Breast epithelium (tissue), 3 donors: ENCODE measurements around the gene SMAD6.
"Not testable (repeated sequence)": the region's sequence is repeated elsewhere in the genome, so short reads cannot be mapped to it uniquely, and the experiment has no call there.

Source experiments
- POLR2AphosphoS5 ChIP-seq, 3 donors: sonication (generic); formaldehyde crosslinking; IDR thresholded peaks; one replicate each; pipeline ENCODE4 v1.6.1; 2017; ENCODE audit warnings: antibody characterized with exemption in 3 of 3
- TF ChIP-seq, protein P1 (sequence below), 3 donors: fragments of 450-650 bp; IDR thresholded peaks; one replicate each; pipeline ENCODE4 v1.5.1; 2016 to 2017; ENCODE audit warnings: antibody characterized with exemption in 3 of 3, mild to moderate bottlenecking in 3 of 3, moderate library complexity in 3 of 3

- TF ChIP-seq, protein P1, sequence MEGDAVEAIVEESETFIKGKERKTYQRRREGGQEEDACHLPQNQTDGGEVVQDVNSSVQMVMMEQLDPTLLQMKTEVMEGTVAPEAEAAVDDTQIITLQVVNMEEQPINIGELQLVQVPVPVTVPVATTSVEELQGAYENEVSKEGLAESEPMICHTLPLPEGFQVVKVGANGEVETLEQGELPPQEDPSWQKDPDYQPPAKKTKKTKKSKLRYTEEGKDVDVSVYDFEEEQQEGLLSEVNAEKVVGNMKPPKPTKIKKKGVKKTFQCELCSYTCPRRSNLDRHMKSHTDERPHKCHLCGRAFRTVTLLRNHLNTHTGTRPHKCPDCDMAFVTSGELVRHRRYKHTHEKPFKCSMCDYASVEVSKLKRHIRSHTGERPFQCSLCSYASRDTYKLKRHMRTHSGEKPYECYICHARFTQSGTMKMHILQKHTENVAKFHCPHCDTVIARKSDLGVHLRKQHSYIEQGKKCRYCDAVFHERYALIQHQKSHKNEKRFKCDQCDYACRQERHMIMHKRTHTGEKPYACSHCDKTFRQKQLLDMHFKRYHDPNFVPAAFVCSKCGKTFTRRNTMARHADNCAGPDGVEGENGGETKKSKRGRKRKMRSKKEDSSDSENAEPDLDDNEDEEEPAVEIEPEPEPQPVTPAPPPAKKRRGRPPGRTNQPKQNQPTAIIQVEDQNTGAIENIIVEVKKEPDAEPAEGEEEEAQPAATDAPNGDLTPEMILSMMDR (IDR thresholded peaks at IDR 0.05): not testable (repeated sequence)
- not testable (repeated sequence) for TF ChIP-seq POLR2AphosphoS5 (IDR thresholded peaks at IDR 0.05)
These were observed 56.2 kb downstream of the SMAD6 start for GRCh38 chr15:66758217-66758616.
